Activated CD8-positive, alpha-beta T cell treated with anti-CD3 and anti-CD28 coated beads for 36 hours (primary cell): ENCODE measurements around the gene TNIP1. TPM values are rescaled to one million over a fixed set of nuclear protein-coding genes. Genes with fewer than 3 reads are reported as not detected.

Experiments
- ATAC-seq: fragments of 200-7000 bp; cut with Tn5 transposase; one replicate; pipeline ENCODE4 v1.10.0; 2021; ENCODE audit warnings: mild to moderate bottlenecking, moderate library complexity
- CTCF ChIA-PET: fragments of 350-600 bp; sonication (Branson Sonifier 250); formaldehyde crosslinking; loops from one replicate; lab custom pipeline; 2021; ENCODE audit warnings: antibody characterized with exemption; lab: Charles Lee
- POLR2A ChIA-PET: fragments of 350-600 bp; sonication (Branson Sonifier 250); formaldehyde crosslinking; loops from one replicate; lab custom pipeline; 2021; ENCODE audit warnings: antibody characterized with exemption; lab: Charles Lee
- DNase-seq: peaks from one replicate; pipeline ENCODE4 v3.0.0-alpha.2; 2020
- H3K27ac Mint-ChIP-seq: one replicate; pipeline ENCODE4 v1.8.0; 2021; ENCODE audit warnings: mild to moderate bottlenecking, mixed read lengths
- H3K27me3 Mint-ChIP-seq: one replicate; pipeline ENCODE4 v1.8.0; 2021; ENCODE audit warnings: mixed read lengths
- H3K36me3 Mint-ChIP-seq: one replicate; pipeline ENCODE4 v1.8.0; 2021; ENCODE audit warnings: low read depth, mixed read lengths
- H3K4me1 Mint-ChIP-seq: one replicate; pipeline ENCODE4 v1.8.0; 2021; ENCODE audit warnings: low read depth, mixed read lengths
- H3K4me3 Mint-ChIP-seq: one replicate; pipeline ENCODE4 v1.8.0; 2021; ENCODE audit warnings: mild to moderate bottlenecking, moderate library complexity, mixed read lengths
- H3K9me3 Mint-ChIP-seq: one replicate; pipeline ENCODE4 v1.8.0; 2021; ENCODE audit warnings: mixed read lengths
- intact Hi-C: fragments of 100-400 bp; cut with micrococcal nuclease; formaldehyde crosslinking; loops from one replicate; pipeline ENCODE4 v1.10.0; 2022
- total RNA-seq, 2 experiments: library from RNA; stranded (reverse); gene quantifications; one replicate each; pipeline ENCODE4 v1.2.3, GENCODE V29; 2021
- TF ChIP-seq, protein P1 (sequence below): fragments of 200-600 bp; IDR thresholded peaks from one replicate; pipeline ENCODE4 v1.8.0; 2022; ENCODE audit warnings: antibody characterized with exemption, mild to moderate bottlenecking

The TNIP1 gene
- total RNA-seq, 2 experiments from 2014 or later, result 222 TPM

DNA sequence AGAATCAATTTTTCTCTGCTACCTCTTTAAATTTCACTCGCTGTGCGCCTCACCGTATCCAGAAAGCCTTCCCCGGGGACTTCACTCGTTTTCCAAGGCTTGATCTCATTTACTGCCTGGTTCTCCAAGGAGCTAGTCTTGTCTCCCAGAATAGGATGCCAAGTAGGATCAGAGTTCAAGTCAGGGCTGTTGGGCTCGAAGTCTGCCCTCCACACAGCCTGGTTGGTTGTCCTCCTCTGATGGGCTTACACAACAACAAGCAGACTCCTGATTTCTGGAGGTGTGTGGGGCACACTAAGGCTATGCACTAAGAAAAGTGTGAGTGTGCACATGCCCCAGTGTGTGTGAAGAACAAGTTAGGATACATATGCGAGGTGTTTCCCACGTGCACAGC is 14.0 kb upstream of the TNIP1 start:
- intact Hi-C loops, result loop anchor here (5.0 kb wide), 1 partner anchor 43 kb away; no protein-coding TSS in a partner anchor
- ATAC-seq (no peak), DNase-seq (no peak)
- peak overlapping the region; percentile 61 for H3K4me3 Mint-ChIP-seq
- no peaks in the 10 kb centered on the region for H3K9me3 Mint-ChIP-seq
- POLR2A ChIA-PET, result interaction anchor here (1.0 to 5.7 kb wide), 4 partner anchors 10 to 32 kb away, joined by 3 to 65 read pairs (median 6); partner anchors contain the start of gene TNIP1
- peaks cover 4% of the 10 kb centered on the region for H3K27me3 Mint-ChIP-seq
- peak overlapping the region; percentile 93 for H3K27ac Mint-ChIP-seq
- TF ChIP-seq, protein P1, sequence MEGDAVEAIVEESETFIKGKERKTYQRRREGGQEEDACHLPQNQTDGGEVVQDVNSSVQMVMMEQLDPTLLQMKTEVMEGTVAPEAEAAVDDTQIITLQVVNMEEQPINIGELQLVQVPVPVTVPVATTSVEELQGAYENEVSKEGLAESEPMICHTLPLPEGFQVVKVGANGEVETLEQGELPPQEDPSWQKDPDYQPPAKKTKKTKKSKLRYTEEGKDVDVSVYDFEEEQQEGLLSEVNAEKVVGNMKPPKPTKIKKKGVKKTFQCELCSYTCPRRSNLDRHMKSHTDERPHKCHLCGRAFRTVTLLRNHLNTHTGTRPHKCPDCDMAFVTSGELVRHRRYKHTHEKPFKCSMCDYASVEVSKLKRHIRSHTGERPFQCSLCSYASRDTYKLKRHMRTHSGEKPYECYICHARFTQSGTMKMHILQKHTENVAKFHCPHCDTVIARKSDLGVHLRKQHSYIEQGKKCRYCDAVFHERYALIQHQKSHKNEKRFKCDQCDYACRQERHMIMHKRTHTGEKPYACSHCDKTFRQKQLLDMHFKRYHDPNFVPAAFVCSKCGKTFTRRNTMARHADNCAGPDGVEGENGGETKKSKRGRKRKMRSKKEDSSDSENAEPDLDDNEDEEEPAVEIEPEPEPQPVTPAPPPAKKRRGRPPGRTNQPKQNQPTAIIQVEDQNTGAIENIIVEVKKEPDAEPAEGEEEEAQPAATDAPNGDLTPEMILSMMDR, result no peak
- CTCF ChIA-PET, result interaction anchor here (6.0 to 6.2 kb wide), 2 partner anchors 20 to 45 kb away, joined by 47 to 59 read pairs; no protein-coding TSS in a partner anchor
- H3K4me1 Mint-ChIP-seq, result peaks cover 77% of the 10 kb centered on the region
- H3K36me3 Mint-ChIP-seq, result peaks cover 22% of the 10 kb centered on the region

DNA sequence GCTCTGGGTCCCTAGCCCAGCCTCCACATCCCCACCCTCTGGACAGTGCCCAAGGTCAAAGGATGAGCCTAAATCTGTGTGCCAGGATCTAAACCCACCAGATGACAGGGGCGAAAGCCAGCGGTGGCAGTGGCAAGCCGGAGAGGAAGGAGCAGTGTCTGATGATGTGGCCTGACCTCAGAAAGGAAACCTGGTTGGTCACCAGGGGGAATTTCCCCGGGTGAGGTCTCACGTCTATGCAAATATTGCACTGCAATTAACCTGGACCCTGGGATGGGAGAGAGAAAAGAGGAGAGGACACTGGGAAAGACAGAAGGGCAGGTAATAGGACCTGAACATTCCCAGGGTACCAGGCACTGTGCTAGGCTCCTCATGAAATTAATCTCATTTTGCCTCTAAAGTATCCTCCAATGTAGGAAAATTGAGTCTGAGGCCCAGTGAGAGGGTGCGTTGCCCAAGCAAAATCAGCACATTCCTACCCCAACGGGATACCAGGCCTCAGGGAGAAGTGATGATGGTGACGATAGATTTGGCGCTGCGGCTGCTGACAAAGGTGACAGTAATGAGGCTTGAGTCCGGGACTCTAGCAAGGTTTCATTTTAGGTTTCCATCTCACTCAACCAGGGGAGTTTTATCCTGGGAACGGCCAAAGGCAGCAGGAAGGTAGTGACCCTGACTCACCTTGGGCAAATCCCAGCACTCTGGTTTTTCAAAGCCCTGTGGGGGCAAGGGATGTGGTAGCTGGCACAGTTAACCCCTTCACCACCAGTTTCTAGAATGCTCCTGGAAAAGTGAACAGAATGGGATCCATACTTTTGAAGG is 13.4 kb upstream of the TNIP1 start:
- ChIA-PET CTCF (interaction anchor here (0.8 to 6.2 kb wide), 13 partner anchors 10 to 71 kb away, joined by 3 to 59 read pairs (median 5); partner anchors contain the start of gene TNIP1), POLR2A (interaction anchor here (0.7 to 2.1 kb wide), 7 partner anchors 7 to 61 kb away, joined by 3 to 11 read pairs (median 3); partner anchors contain the start of gene TNIP1)
- Mint-ChIP-seq H3K36me3 (peaks cover 17% of the 10 kb centered on the region), H3K27ac (peak overlapping the region; percentile 93), H3K9me3 (no peaks in the 10 kb centered on the region), H3K4me1 (peaks cover 71% of the 10 kb centered on the region), H3K4me3 (peak overlapping the region; percentile 61), H3K27me3 (peaks cover 4% of the 10 kb centered on the region)
- TF ChIP-seq, protein P1, result no peak
- ATAC-seq (peak; percentile 60), DNase-seq (peak; percentile 85)
- intact Hi-C loops, result no loop called here

DNA sequence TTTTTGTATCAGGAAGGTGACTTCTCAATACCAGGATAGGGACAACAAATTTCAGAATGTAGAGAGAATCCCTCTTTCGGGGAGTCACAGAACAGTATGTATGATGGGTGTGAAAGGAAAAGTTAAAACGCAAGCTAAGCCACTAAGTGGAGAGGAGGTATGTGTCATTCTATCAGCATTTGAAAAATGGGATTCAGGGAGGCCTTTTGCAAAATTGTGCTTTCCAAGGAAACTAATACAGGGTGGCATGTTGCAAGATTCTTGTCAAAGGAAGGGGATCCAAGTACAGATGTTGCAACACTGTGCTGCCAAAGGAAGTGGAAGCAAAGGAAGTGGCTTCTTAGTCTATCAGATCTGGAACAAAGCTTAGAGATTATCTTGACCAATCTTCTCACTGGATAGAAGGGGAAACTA is 12.6 kb upstream of the TNIP1 start:
- H3K36me3 Mint-ChIP-seq, result peaks cover 14% of the 10 kb centered on the region
- ChIA-PET POLR2A (interaction anchor here (0.7 to 2.1 kb wide), 6 partner anchors 8 to 62 kb away, joined by 3 to 11 read pairs (median 7); partner anchors contain the start of gene TNIP1), CTCF (interaction anchor here (0.8 to 2.1 kb wide), 12 partner anchors 9 to 71 kb away, joined by 3 to 9 read pairs (median 4); partner anchors contain the start of gene TNIP1)
- DNase-seq, result no peak
- peak; percentile 15 for ATAC-seq
- no peaks in the 10 kb centered on the region for H3K9me3 Mint-ChIP-seq
- intact Hi-C loops, result no loop called here
- peaks cover 68% of the 10 kb centered on the region for H3K4me1 Mint-ChIP-seq
- peak overlapping the region; percentile 61 for H3K4me3 Mint-ChIP-seq
- H3K27ac Mint-ChIP-seq, result peak overlapping the region; percentile 93
- peaks cover 4% of the 10 kb centered on the region for H3K27me3 Mint-ChIP-seq
- TF ChIP-seq, protein P1, result no peak

DNA sequence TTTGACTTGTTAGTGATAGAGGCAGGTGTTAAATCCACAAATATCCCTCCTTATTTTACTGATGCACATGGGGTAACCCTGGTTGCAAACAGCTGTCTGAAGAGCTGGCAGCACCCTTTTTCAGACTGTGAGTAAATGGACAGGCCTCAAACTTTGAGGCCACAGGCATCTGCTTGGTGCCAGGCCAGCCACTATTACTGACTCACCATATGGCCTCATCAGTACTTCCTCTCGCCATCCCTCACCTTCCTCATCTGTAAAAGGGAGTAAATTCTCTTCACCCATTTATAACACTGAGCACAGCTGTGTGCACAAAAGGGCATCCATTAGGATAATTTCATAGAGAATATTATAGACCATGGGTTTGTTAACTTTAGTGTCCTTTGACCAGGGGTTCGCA is 11.9 kb upstream of the TNIP1 start:
- peaks cover 4% of the 10 kb centered on the region for H3K27me3 Mint-ChIP-seq
- no peak for DNase-seq
- TF ChIP-seq, protein P1, result no peak
- no peak for ATAC-seq
- no peak overlapping the region for H3K4me3 Mint-ChIP-seq
- no peak overlapping the region for H3K27ac Mint-ChIP-seq
- peaks cover 64% of the 10 kb centered on the region for H3K4me1 Mint-ChIP-seq
- no peaks in the 10 kb centered on the region for H3K9me3 Mint-ChIP-seq
- ChIA-PET CTCF (interaction anchor here (1.0 to 2.1 kb wide), 10 partner anchors 8 to 44 kb away, joined by 3 to 9 read pairs (median 5); partner anchors contain the start of gene TNIP1), POLR2A (interaction anchor here (1.2 to 2.1 kb wide), 4 partner anchors 11 to 23 kb away, joined by 5 to 11 read pairs (median 10); partner anchors contain the start of gene TNIP1)
- intact Hi-C loops, result no loop called here
- H3K36me3 Mint-ChIP-seq, result peaks cover 14% of the 10 kb centered on the region
